Ovary (tissue), 3 donors: ENCODE measurements around the gene OPA1.

Experiments
- EP300 ChIP-seq: sonication (generic); formaldehyde crosslinking; IDR thresholded peaks from one replicate; pipeline ENCODE4 v1.6.1; 2017; ENCODE audit warnings: antibody characterized with exemption
- POLR2A ChIP-seq: fragments of 450-650 bp; IDR thresholded peaks from one replicate; pipeline ENCODE4 v1.6.1; 2017; ENCODE audit warnings: antibody characterized with exemption, mild to moderate bottlenecking, moderate library complexity
- TF ChIP-seq, protein P1 (sequence below), 3 donors: fragments of 450-650 bp in 2 of 3; fragments of 200-600 bp in 1 of 3; IDR thresholded peaks; one replicate each; pipeline versions ENCODE4 v1.5.1 to v1.8.0; 2016 to 2022; ENCODE audit warnings: antibody characterized with exemption in 3 of 3, mild to moderate bottlenecking in 1 of 3
- donor health status: DM: no; HTN: no; CAD: no.

DNA sequence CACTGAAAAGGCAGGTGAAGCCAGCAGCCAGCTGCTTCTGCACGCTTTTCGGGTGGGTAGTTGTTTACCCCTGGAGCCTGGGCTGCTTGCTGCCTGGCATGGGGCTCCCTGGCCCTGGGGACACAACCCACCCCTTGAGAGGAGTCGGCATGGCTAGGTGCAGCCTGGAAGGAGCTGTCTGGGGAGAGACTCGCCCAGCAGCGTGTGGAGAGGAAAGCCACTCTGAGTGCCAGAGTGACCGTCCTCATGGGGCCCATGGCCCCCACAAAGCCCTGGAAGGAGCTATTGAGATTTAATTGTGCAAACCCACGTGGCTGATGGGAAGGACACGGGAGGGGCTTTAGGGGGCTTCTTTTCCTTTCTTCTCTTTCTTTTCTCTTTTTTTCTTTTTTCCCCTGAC, 137.5 kb downstream of the OPA1 start:
- TF ChIP-seq, protein P1, sequence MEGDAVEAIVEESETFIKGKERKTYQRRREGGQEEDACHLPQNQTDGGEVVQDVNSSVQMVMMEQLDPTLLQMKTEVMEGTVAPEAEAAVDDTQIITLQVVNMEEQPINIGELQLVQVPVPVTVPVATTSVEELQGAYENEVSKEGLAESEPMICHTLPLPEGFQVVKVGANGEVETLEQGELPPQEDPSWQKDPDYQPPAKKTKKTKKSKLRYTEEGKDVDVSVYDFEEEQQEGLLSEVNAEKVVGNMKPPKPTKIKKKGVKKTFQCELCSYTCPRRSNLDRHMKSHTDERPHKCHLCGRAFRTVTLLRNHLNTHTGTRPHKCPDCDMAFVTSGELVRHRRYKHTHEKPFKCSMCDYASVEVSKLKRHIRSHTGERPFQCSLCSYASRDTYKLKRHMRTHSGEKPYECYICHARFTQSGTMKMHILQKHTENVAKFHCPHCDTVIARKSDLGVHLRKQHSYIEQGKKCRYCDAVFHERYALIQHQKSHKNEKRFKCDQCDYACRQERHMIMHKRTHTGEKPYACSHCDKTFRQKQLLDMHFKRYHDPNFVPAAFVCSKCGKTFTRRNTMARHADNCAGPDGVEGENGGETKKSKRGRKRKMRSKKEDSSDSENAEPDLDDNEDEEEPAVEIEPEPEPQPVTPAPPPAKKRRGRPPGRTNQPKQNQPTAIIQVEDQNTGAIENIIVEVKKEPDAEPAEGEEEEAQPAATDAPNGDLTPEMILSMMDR (IDR thresholded peaks at IDR 0.05), result no peak
- no peak for TF ChIP-seq POLR2A
- TF ChIP-seq EP300, result no peak
